DMS53 (cell line): ENCODE measurements around the gene PLCXD3.
"Not testable (repeated sequence)": the region's sequence is repeated elsewhere in the genome, so short reads cannot be mapped to it uniquely, and the experiment has no call there.

Experiments used
- DNase-seq: peaks from one replicate; lab custom pipeline; 2025; lab: John Stamatoyannopoulos, UW

The PLCXD3 gene

DNA sequence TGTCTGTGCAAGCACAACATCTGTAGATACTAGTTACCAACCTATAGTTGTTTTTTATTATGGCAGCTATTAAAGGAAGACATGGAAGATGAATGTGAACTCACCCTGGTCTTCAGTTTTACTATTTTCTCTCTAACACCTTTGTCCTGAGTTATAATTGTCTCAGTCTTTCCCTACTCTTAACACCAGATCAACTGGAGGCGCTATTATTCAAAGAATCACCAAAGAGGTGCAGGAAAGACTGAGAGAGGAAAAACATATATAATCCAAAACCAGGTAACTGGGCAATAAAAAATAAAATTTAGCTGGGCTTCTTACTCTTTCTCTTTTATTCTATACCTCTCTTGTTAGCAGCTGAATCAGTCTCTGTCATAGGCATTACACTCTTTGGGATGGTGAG lies 162.8 kb downstream of the PLCXD3 start:
- peak; percentile 0 for DNase-seq

GRCh38 chr5:41346609-41347008 lies 163.8 kb downstream of the PLCXD3 start:
- DNase-seq: no peak

- no peak for DNase-seq
Measured at GRCh38 chr5:41345295-41345694, 165.1 kb downstream of the PLCXD3 start.

- no peak for DNase-seq
Measured at GRCh38 chr5:41339339-41339738, 171.1 kb downstream of the PLCXD3 start.

GRCh38 chr5:41338136-41338675 lies 172.2 kb downstream of the PLCXD3 start:
- no peak for DNase-seq

DNA sequence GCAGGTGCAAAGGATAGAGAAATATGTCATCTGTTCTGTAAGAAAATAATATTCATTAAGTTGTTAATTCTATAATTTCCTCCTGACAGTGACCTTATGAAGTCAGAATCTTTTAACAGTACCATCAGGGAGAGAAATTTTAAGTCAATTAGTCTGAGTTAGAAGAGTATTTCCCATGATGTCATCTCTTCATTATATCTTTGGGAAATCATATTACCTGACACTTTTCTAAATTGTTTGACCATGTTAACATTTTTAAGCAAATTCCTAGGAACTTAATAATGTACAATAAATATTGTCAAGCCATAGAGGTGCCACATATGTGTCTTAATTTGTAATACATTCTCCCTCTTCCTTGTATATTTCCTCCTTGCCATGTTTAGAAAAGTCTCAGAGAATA lies 172.7 kb downstream of the PLCXD3 start:
- DNase-seq: no peak

GRCh38 chr5:41337216-41337615 lies 173.2 kb downstream of the PLCXD3 start:
- no peak for DNase-seq

- no peak for DNase-seq
Measured at GRCh38 chr5:41336471-41336870, 173.9 kb downstream of the PLCXD3 start.

GRCh38 chr5:41335596-41336181 lies 174.7 kb downstream of the PLCXD3 start:
- no peak for DNase-seq

DNA sequence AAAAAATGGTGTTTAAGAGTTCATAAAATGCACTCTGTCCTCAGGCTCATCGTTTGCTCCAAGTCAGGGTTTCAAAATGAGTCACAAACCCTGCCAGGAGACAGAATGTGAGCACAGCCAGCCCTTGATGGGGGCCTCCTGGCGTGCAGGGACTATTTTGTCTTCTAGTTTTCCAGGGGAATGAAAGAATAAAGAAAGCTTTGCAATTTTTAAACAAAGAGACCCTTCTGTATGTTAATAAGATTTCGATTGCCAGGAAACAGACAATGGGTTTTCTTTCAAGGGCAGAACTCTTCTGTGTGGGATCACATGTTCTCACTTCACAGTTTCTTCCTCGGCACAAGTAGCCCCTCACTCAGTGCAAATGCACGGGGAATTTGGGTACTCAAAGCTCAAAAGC lies 175.6 kb downstream of the PLCXD3 start:
- no peak for DNase-seq

- no peak for DNase-seq
Measured at GRCh38 chr5:41334221-41334620, 176.2 kb downstream of the PLCXD3 start.

- DNase-seq: no peak
Measured at GRCh38 chr5:41325074-41325473, 185.3 kb downstream of the PLCXD3 start.

- not testable (repeated sequence) for DNase-seq
Measured at GRCh38 chr5:41322826-41323225, 187.6 kb downstream of the PLCXD3 start.

DNA sequence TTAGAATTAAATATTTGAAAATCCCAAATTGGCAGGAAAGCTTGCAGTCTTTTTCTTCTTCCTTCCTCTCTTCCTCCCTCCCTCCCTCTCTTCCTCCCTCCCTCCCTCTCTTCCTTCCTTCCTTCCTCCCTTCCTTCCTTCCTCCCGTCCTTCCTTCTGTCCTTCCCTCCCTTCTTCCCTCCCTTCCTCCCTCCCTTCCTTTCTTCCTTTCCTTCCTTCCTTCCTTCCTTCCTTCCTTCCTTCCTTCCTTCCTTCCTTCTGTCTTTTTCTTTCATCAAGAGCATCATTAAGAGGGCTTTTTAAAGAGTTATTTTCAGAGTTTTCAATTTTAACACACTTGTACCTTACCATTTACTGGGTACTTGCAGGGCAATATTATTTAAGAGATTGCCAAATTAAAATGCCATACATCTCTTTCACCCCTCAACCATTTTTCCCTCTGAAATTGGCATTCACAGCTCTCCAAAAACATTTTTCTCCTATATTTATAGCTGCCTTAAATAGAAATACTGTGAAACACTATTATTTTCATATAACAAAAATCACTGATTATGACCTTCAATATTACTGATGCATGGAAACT lies 197.8 kb downstream of the PLCXD3 start:
- DNase-seq: no peak

- no peak for DNase-seq
Measured at GRCh38 chr5:41312066-41312465, 198.3 kb downstream of the PLCXD3 start.

DNA sequence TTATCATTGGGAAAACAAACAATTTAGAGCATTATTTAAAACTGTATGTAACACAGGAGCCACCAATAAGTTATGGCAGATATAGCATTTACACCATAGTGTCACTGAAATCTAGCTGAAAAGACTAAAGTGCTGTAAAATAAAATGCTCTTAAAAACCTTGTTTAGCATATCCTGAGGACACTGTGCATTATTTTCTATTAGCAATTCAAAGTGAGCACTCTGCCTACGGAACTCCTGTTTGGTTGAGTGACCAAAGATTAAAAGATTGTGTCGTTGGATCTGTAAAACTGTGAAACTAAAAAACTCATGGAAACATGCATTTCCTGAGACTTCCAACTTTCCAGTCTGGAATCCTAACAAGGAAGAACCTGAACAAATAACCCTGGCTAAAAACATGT lies 201.1 kb downstream of the PLCXD3 start:
- DNase-seq: no peak

GRCh38 chr5:41306005-41306404 lies 204.4 kb downstream of the PLCXD3 start:
- no peak for DNase-seq

DNA sequence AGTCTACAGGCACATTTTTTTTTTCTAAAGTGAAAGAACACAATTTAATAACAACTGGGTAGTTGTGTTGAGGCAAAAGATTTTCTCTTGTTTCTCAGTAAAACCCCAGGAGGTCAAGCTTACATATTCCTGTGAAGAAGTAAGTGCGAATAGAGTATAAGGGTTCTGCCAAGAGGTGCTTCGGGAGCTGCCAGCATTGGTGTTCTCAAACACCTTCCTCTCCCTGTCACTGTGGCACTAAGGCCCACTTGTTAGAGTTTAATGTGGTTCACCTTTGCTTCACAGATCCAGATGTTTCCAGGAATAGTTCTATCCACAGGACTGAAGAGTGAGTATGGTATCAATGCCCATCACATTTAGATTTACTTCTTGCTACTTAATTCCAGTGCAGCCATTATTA lies 205.3 kb downstream of the PLCXD3 start:
- DNase-seq: no peak

GRCh38 chr5:41296066-41296465 lies 214.3 kb downstream of the PLCXD3 start:
- DNase-seq: no peak

DNA sequence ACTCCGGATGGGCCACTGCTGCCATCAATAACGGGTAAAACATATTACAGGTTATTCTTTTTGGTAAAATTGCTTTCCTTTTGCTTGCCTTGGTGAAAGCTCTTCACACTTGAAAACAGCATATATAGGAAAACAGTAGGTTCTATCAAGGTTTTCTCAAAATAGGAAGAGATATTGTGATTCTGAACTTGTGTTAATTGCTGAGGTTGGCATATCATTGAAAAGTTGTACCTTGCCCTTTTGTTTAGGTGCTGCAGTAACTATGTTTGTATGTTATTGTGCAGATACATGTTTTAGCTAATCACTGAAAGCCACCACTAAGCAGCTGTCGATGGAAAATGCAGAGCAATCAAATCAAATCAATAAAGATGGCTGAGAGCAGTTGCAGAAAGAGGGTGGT lies 219.1 kb downstream of the PLCXD3 start:
- no peak for DNase-seq

- DNase-seq: no peak
Measured at GRCh38 chr5:41290810-41291209, 219.6 kb downstream of the PLCXD3 start.

DNA sequence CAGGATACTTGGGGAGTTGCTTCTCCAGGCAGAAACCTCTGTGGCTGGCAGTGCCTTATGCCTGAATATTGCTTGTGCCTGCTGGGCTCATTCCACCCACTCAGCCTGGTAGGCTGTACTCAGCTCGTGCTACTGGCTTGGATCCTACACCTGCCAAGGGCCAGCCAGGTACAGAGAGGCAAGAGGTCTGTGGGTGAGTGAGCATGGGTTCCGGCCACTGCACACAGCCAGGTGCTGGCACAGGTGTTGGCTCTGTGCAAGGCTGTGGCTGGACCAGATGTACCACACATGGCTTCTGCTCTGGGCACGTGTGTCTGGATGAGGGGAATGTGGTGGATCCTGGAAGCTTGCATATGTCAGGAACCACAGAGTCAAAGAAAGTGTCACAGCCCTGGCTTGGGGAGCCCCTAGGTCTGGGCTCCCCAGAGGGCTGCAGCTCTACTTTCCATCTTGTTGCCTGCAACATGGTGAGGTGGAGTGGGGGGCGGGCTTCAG lies 220.4 kb downstream of the PLCXD3 start:
- no peak for DNase-seq

- DNase-seq: no peak
Measured at GRCh38 chr5:41286696-41287095, 223.7 kb downstream of the PLCXD3 start.

DNA sequence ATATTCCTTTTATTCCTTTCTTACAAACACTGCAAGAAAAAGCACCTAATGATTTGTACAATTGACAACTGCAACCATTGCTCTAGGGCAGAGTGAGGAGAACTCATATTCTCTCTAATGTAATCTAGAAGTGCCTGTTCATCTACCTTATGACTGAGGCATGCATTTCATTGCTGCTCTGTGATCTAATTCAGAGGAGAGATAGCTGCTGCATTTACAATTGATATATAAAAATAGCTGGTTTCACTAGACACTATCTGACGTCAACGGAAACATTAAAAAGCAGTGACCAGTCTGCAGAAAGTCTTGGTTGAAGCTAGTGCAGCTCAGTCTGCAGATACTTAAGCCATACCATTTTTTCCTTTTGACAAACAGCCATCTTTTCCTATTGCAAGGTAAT lies 224.2 kb downstream of the PLCXD3 start:
- DNase-seq: no peak
